Choroid plexus epithelial cell (primary cell): ENCODE measurements around the gene ARSB.
"Not testable (repeated sequence)": the region's sequence is repeated elsewhere in the genome, so short reads cannot be mapped to it uniquely, and the experiment has no call there.

ENCODE experiments used
- DNase-seq: peaks from one replicate; pipeline ENCODE4 v3.0.0-alpha.2; 2010; ENCODE audit warnings: low read depth
- H3K4me3 ChIP-seq: 2 replicates; pipeline ENCODE4 v1.5.1; 2011; ENCODE audit warnings: low read depth, mild to moderate bottlenecking, control low read depth, low read length, moderate library complexity
- TF ChIP-seq, protein P1 (sequence below): conservative IDR thresholded peaks from 2 replicates; pipeline ENCODE4 v1.5.1; 2011; ENCODE audit warnings: low read depth, mild to moderate bottlenecking, control low read depth, inconsistent platforms, low read length, moderate library complexity

Gene ARSB

GRCh38 chr5:78983601-78984438 is 1.3 kb downstream of the ARSB start:
- TF ChIP-seq, protein P1, sequence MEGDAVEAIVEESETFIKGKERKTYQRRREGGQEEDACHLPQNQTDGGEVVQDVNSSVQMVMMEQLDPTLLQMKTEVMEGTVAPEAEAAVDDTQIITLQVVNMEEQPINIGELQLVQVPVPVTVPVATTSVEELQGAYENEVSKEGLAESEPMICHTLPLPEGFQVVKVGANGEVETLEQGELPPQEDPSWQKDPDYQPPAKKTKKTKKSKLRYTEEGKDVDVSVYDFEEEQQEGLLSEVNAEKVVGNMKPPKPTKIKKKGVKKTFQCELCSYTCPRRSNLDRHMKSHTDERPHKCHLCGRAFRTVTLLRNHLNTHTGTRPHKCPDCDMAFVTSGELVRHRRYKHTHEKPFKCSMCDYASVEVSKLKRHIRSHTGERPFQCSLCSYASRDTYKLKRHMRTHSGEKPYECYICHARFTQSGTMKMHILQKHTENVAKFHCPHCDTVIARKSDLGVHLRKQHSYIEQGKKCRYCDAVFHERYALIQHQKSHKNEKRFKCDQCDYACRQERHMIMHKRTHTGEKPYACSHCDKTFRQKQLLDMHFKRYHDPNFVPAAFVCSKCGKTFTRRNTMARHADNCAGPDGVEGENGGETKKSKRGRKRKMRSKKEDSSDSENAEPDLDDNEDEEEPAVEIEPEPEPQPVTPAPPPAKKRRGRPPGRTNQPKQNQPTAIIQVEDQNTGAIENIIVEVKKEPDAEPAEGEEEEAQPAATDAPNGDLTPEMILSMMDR = no peak
- peak; percentile 32 for DNase-seq
- H3K4me3 ChIP-seq = peak overlapping the region; percentile 78

DNA sequence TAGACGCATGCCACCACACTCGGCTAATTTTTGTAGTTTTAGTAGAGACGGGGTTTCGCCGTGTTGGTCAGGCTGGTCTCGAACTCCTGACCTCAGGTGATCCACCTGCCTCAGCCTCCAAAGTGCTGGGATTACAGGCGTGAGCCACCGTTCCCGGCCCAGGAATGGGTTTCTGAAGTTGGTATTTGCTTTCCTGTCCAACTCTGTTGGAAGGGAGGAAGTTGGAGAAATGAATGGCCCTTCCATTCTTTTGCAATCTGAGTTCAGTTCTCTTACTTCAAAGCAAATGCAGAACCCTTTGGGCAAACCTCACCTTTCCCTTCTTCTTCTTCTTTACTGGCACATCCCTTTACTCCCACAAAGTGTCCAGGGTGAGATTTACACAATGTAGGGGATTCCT is 1.9 kb downstream of the ARSB start:
- H3K4me3 ChIP-seq, DNase-seq: not testable (repeated sequence)

- TF ChIP-seq, protein P1 = no peak
- peak; percentile 26 for DNase-seq
- no peak overlapping the region for H3K4me3 ChIP-seq
These were observed 5.2 kb downstream of the ARSB start for GRCh38 chr5:78979909-78980308.

GRCh38 chr5:78979117-78979742 is 5.9 kb downstream of the ARSB start:
- no peak overlapping the region for H3K4me3 ChIP-seq
- TF ChIP-seq, protein P1 = no peak
- no peak for DNase-seq

DNA sequence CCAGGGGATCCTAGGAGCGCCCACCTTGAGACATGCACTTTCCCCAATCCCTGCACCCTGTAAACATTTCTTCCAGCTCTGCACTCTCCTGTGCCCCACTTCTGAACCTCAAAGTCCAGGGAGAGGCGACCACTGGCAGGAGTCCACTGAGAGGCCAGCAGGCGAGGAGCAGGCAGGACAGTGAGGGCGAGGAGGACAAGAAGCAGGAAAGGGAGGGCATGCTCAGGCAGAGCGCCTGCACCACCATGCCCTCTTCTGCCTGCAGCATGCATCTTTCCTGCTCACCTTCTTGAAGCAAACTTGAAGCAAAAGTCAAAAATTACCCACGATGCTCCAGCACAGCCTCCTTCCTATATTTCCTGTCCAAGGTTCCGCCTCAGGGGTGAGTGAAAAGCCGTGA is 10.1 kb downstream of the ARSB start:
- H3K4me3 ChIP-seq = no peak overlapping the region
- TF ChIP-seq, protein P1 = no peak
- no peak for DNase-seq

GRCh38 chr5:78974601-78975000 is 10.5 kb downstream of the ARSB start:
- no peak for DNase-seq
- H3K4me3 ChIP-seq = no peak overlapping the region
- TF ChIP-seq, protein P1 = no peak

DNA sequence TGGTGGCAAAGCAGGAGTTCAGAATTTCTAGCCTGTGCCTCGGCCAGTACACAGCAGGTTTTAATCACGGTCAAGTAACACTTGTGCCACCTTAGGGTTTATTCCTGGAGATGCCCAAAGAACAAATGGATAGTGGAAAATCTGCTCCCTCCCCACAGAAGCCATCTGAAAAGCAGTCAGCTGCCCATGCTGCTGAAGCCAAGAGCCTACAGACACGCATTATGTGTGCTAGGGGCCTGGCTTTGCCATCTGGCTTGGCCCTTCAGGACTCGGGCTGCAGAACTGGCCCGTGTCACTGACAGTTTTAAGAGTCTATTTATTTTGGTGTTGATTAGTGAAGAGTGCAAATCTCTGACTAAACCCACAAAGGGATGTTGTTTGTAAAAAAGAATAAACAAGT is 11.1 kb downstream of the ARSB start:
- no peak overlapping the region for H3K4me3 ChIP-seq
- no peak for DNase-seq
- TF ChIP-seq, protein P1 = no peak
